NK-92 treated with Interleukin-12 subunit alpha and Interleukin-12 subunit beta, amount 100 ng/mL, for 24 hours (cell line): ENCODE measurements around the gene SLC26A11.

Source experiments
- DNase-seq: peaks from one replicate; lab custom pipeline; 2025; lab: John Stamatoyannopoulos, UW

Gene SLC26A11

GRCh38 chr17:80220054-80220735 lies at the start of gene SLC26A11, which contains the start of gene SGSH:
Gene SLC26A11, plus strand, starts transcription at chr17:80220427. Its CDS starts 1,134 bp downstream, at chr17:80221561.
Gene SGSH, minus strand, starts transcription at chr17:80220333. Its CDS starts 20 bp downstream, at chr17:80220313.
- DNase-seq: no peak

- DNase-seq: no peak
Measured at GRCh38 chr17:80171681-80172080, 48.5 kb upstream of the SLC26A11 start.

GRCh38 chr17:80173126-80173525 lies 47.1 kb upstream of the SLC26A11 start:
- no peak for DNase-seq

GRCh38 chr17:80173916-80174315 lies 46.3 kb upstream of the SLC26A11 start:
- no peak for DNase-seq

GRCh38 chr17:80176757-80177156 lies 43.5 kb upstream of the SLC26A11 start:
- no peak for DNase-seq

GRCh38 chr17:80177986-80178595 lies 42.1 kb upstream of the SLC26A11 start:
- DNase-seq: no peak

- DNase-seq: no peak
Measured at GRCh38 chr17:80180192-80180591, 40.0 kb upstream of the SLC26A11 start.

GRCh38 chr17:80181431-80181830 lies 38.8 kb upstream of the SLC26A11 start:
- DNase-seq: no peak

GRCh38 chr17:80182118-80182844 lies 37.9 kb upstream of the SLC26A11 start:
- no peak for DNase-seq

- no peak for DNase-seq
Measured at GRCh38 chr17:80182845-80183223, 37.4 kb upstream of the SLC26A11 start.

- no peak for DNase-seq
Measured at GRCh38 chr17:80183581-80184422, 36.4 kb upstream of the SLC26A11 start.

- DNase-seq: no peak
Measured at GRCh38 chr17:80184423-80184714, 35.9 kb upstream of the SLC26A11 start.

GRCh38 chr17:80185968-80186367 lies 34.3 kb upstream of the SLC26A11 start:
- no peak for DNase-seq

- DNase-seq: no peak
Measured at GRCh38 chr17:80187090-80187489, 33.1 kb upstream of the SLC26A11 start.

GRCh38 chr17:80187515-80187941 lies 32.7 kb upstream of the SLC26A11 start:
- no peak for DNase-seq

GRCh38 chr17:80189611-80190010 lies 30.6 kb upstream of the SLC26A11 start:
- DNase-seq: no peak

GRCh38 chr17:80190716-80191115 lies 29.5 kb upstream of the SLC26A11 start:
- no peak for DNase-seq

GRCh38 chr17:80191192-80191591 lies 29.0 kb upstream of the SLC26A11 start:
- DNase-seq: no peak

GRCh38 chr17:80191865-80192661 lies 28.2 kb upstream of the SLC26A11 start:
- no peak for DNase-seq

GRCh38 chr17:80195141-80195540 lies 25.1 kb upstream of the SLC26A11 start:
- DNase-seq: no peak
